Activated CD8-positive, alpha-beta T cell treated with anti-CD3 and anti-CD28 coated beads for 36 hours (primary cell): ENCODE data around the gene PEPD. TPM values are rescaled to one million over a fixed set of nuclear protein-coding genes. Genes with fewer than 3 reads are reported as not detected.

Source experiments
- ATAC-seq: fragments of 200-7000 bp; cut with Tn5 transposase; one replicate; pipeline ENCODE4 v1.10.0; 2021; ENCODE audit warnings: mild to moderate bottlenecking, moderate library complexity
- CTCF ChIA-PET: fragments of 350-600 bp; sonication (Branson Sonifier 250); formaldehyde crosslinking; loops from one replicate; lab custom pipeline; 2021; ENCODE audit warnings: antibody characterized with exemption; lab: Charles Lee
- POLR2A ChIA-PET: fragments of 350-600 bp; sonication (Branson Sonifier 250); formaldehyde crosslinking; loops from one replicate; lab custom pipeline; 2021; ENCODE audit warnings: antibody characterized with exemption; lab: Charles Lee
- DNase-seq: peaks from one replicate; pipeline ENCODE4 v3.0.0-alpha.2; 2020
- H3K27ac Mint-ChIP-seq: one replicate; pipeline ENCODE4 v1.8.0; 2021; ENCODE audit warnings: mild to moderate bottlenecking, mixed read lengths
- H3K27me3 Mint-ChIP-seq: one replicate; pipeline ENCODE4 v1.8.0; 2021; ENCODE audit warnings: mixed read lengths
- H3K36me3 Mint-ChIP-seq: one replicate; pipeline ENCODE4 v1.8.0; 2021; ENCODE audit warnings: low read depth, mixed read lengths
- H3K4me1 Mint-ChIP-seq: one replicate; pipeline ENCODE4 v1.8.0; 2021; ENCODE audit warnings: low read depth, mixed read lengths
- H3K4me3 Mint-ChIP-seq: one replicate; pipeline ENCODE4 v1.8.0; 2021; ENCODE audit warnings: mild to moderate bottlenecking, moderate library complexity, mixed read lengths
- H3K9me3 Mint-ChIP-seq: one replicate; pipeline ENCODE4 v1.8.0; 2021; ENCODE audit warnings: mixed read lengths
- intact Hi-C: fragments of 100-400 bp; cut with micrococcal nuclease; formaldehyde crosslinking; loops from one replicate; pipeline ENCODE4 v1.10.0; 2022
- total RNA-seq, 2 experiments: library from RNA; stranded (reverse); gene quantifications; one replicate each; pipeline ENCODE4 v1.2.3, GENCODE V29; 2021
- TF ChIP-seq, protein P1 (sequence below): fragments of 200-600 bp; IDR thresholded peaks from one replicate; pipeline ENCODE4 v1.8.0; 2022; ENCODE audit warnings: antibody characterized with exemption, mild to moderate bottlenecking

PEPD gene
- total RNA-seq, 2 experiments from 2014 or later, result 32.6 to 34.6 TPM

GRCh38 chr19:33532859-33533460, 11.4 kb upstream of the PEPD start:
- no peaks in the 10 kb centered on the region for H3K4me1 Mint-ChIP-seq
- H3K4me3 Mint-ChIP-seq, result no peak overlapping the region
- TF ChIP-seq, protein P1, sequence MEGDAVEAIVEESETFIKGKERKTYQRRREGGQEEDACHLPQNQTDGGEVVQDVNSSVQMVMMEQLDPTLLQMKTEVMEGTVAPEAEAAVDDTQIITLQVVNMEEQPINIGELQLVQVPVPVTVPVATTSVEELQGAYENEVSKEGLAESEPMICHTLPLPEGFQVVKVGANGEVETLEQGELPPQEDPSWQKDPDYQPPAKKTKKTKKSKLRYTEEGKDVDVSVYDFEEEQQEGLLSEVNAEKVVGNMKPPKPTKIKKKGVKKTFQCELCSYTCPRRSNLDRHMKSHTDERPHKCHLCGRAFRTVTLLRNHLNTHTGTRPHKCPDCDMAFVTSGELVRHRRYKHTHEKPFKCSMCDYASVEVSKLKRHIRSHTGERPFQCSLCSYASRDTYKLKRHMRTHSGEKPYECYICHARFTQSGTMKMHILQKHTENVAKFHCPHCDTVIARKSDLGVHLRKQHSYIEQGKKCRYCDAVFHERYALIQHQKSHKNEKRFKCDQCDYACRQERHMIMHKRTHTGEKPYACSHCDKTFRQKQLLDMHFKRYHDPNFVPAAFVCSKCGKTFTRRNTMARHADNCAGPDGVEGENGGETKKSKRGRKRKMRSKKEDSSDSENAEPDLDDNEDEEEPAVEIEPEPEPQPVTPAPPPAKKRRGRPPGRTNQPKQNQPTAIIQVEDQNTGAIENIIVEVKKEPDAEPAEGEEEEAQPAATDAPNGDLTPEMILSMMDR, result no peak
- peaks cover 13% of the 10 kb centered on the region for H3K27me3 Mint-ChIP-seq
- POLR2A ChIA-PET, result interaction anchor here (0.6 kb wide), 1 partner anchor 139 kb away, joined by 3 read pairs; no protein-coding TSS in a partner anchor
- no peak for ATAC-seq
- H3K9me3 Mint-ChIP-seq, result no peaks in the 10 kb centered on the region
- H3K36me3 Mint-ChIP-seq, result no peaks in the 10 kb centered on the region
- CTCF ChIA-PET, result no interaction called here
- no peak overlapping the region for H3K27ac Mint-ChIP-seq
- no peak for DNase-seq
- intact Hi-C loops, result no loop called here

DNA sequence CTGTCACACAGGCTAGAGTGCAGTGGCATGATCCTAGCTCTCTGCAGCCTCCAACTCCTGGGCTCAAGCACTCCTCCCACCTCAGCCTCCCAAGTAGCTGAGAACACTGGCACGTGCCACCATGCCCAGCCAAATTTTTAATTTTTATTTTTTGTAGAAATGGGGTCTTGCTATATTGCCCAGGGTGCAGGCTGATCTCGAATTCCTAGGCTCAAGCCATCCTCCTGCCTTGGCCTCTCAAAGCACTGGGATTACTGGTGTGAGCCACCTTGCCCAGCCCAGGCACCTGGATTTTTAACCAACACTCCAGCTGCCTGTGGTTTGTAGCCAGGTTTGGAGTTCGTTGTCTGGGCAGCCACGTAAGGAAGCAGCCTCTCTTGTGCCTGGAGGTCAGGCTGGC, 9.3 kb upstream of the PEPD start:
- intact Hi-C loops, result no loop called here
- POLR2A ChIA-PET, result no interaction called here
- peaks cover 9% of the 10 kb centered on the region for H3K27me3 Mint-ChIP-seq
- H3K4me1 Mint-ChIP-seq, result no peaks in the 10 kb centered on the region
- H3K9me3 Mint-ChIP-seq, result no peaks in the 10 kb centered on the region
- H3K27ac Mint-ChIP-seq, result no peak overlapping the region
- CTCF ChIA-PET, result interaction anchor here (1.8 kb wide), 1 partner anchor 247 kb away, joined by 6 read pairs; no protein-coding TSS in a partner anchor
- ATAC-seq, result no peak
- TF ChIP-seq, protein P1, result no peak
- H3K4me3 Mint-ChIP-seq, result no peak overlapping the region
- H3K36me3 Mint-ChIP-seq, result no peaks in the 10 kb centered on the region
- no peak for DNase-seq

GRCh38 chr19:33530296-33530695, 8.7 kb upstream of the PEPD start:
- POLR2A ChIA-PET, result no interaction called here

DNA sequence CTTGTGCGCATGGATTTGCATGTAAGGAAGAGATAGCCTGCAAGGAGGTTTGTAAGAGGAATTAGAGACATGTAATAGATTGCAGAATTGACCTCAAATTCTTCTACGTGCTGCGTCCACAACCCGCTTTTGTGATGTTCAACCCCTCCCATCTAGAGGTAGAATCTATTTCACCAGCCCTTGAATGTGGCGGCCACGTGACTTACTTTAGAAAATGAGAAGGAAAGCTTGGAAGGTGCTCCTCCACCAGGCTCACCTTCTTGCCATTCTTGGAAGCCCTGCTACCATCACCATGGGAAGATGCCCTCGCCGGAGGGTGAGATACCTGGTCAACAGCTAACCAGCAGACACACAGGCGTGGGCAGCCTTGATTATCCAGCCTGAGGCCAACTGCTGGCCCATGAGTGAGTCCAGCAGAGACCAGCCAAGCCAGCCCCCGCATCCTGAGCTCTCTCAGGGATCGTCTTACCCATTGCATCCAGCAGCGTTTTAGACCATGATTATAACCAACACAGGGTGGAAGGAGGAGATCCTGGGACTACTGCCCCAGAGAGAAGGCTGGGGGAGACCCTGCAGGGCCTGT, 7.6 kb upstream of the PEPD start:
- intact Hi-C loops, result no loop called here
- Mint-ChIP-seq H3K27ac (no peak overlapping the region), H3K27me3 (peaks cover 9% of the 10 kb centered on the region), H3K9me3 (no peaks in the 10 kb centered on the region), H3K36me3 (no peaks in the 10 kb centered on the region), H3K4me3 (no peak overlapping the region), H3K4me1 (no peaks in the 10 kb centered on the region)
- DNase-seq, result no peak
- ATAC-seq, result no peak
- ChIA-PET POLR2A (interaction anchor here (1.0 kb wide), 1 partner anchor 10 kb away, joined by 3 read pairs; no protein-coding TSS in a partner anchor), CTCF (interaction anchor here (1.8 kb wide), 1 partner anchor 249 kb away, joined by 6 read pairs; no protein-coding TSS in a partner anchor)
- TF ChIP-seq, protein P1, result no peak

More at GRCh38 chr19:33530296-33530695, 8.7 kb upstream of the PEPD start:
- intact Hi-C loops, result no loop called here
- ATAC-seq (no peak), DNase-seq (no peak)
- Mint-ChIP-seq H3K4me1 (no peaks in the 10 kb centered on the region), H3K27me3 (peaks cover 9% of the 10 kb centered on the region), H3K36me3 (no peaks in the 10 kb centered on the region), H3K4me3 (no peak overlapping the region), H3K27ac (no peak overlapping the region), H3K9me3 (no peaks in the 10 kb centered on the region)
- TF ChIP-seq, protein P1, result no peak
- CTCF ChIA-PET, result interaction anchor here (1.8 kb wide), 1 partner anchor 248 kb away, joined by 6 read pairs; no protein-coding TSS in a partner anchor

DNA sequence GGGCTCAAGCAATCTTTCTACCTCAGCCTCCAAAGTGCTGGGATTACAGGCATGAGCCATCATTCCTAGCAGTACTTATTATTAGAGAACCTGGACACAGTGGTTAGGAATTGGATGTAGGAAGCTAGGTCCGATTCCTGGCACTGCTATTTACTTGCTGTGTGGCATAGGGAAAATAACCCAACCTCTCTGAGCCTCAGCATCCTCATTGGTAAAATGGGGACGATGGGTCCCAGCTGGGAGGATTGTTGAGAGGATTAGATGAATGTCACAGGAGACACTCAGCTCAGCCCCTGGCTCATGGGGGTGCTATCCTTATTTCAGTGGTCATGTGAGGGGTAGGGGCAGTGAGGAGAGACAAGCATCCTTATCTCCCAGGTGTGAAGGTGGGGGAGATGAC, 6.8 kb upstream of the PEPD start:
- H3K36me3 Mint-ChIP-seq, result no peaks in the 10 kb centered on the region
- TF ChIP-seq, protein P1, result no peak
- no peaks in the 10 kb centered on the region for H3K4me1 Mint-ChIP-seq
- no peaks in the 10 kb centered on the region for H3K9me3 Mint-ChIP-seq
- ChIA-PET POLR2A (interaction anchor here (1.0 kb wide), 1 partner anchor 9 kb away, joined by 3 read pairs; no protein-coding TSS in a partner anchor), CTCF (no interaction called here)
- intact Hi-C loops, result no loop called here
- peaks cover 7% of the 10 kb centered on the region for H3K27me3 Mint-ChIP-seq
- no peak for DNase-seq
- ATAC-seq, result no peak
- H3K27ac Mint-ChIP-seq, result no peak overlapping the region
- H3K4me3 Mint-ChIP-seq, result no peak overlapping the region
